ENCODE measurements around the gene VPS37C. TPM values are rescaled to one million over a fixed set of nuclear protein-coding genes. Genes with fewer than 3 reads are reported as not detected.

The VPS37C gene
- total and polyA plus RNA-seq, 10 of the 15 experiments (the other 5 are each of a cell fraction or from before 2014, with no cell fraction given): 0.39 to 16.5 (median 7.8) TPM

DNA sequence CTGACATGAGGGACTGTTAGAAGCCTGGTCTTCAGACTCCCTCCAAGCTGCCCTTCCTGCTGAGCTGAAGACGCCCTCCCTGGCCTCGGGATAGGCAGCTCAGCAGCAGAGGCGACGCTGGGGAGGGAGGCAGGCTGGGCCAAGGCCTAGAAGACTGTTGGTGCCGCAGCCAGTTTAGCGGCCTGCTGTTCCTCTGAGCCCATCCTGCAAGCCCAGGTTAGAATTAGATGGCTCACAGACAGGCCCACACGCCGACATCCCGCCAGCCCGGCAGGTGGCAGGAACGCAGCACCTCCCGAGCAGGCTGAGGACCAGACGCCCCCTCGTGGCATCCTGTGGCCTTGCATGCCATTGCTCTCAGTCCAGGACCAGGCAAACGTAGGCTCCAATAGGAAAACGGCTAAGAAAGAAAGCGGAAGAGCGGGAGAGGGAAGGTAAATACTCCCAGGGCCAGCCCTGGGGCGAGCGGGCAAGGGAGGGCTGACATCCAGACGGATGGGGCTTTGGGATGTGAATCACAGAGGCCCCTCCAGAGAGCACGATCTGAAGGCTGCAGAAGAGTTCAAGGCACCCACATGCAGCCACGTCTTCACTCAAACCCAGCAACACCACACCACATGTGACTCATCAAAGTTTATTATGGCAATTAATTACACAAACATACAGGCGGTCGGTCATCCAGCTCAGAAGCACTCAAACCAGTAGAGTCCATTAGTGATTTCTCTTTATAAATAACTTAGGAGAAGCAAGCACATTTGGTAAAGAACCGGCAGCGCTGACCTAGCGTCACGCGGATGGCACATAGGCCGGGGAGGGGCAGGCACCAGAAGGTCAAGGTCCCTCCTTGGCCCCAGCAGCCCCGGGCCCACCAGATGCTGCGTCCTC lies 31.3 kb downstream of the VPS37C start (continued):
- TF ChIP-seq, protein P1, sequence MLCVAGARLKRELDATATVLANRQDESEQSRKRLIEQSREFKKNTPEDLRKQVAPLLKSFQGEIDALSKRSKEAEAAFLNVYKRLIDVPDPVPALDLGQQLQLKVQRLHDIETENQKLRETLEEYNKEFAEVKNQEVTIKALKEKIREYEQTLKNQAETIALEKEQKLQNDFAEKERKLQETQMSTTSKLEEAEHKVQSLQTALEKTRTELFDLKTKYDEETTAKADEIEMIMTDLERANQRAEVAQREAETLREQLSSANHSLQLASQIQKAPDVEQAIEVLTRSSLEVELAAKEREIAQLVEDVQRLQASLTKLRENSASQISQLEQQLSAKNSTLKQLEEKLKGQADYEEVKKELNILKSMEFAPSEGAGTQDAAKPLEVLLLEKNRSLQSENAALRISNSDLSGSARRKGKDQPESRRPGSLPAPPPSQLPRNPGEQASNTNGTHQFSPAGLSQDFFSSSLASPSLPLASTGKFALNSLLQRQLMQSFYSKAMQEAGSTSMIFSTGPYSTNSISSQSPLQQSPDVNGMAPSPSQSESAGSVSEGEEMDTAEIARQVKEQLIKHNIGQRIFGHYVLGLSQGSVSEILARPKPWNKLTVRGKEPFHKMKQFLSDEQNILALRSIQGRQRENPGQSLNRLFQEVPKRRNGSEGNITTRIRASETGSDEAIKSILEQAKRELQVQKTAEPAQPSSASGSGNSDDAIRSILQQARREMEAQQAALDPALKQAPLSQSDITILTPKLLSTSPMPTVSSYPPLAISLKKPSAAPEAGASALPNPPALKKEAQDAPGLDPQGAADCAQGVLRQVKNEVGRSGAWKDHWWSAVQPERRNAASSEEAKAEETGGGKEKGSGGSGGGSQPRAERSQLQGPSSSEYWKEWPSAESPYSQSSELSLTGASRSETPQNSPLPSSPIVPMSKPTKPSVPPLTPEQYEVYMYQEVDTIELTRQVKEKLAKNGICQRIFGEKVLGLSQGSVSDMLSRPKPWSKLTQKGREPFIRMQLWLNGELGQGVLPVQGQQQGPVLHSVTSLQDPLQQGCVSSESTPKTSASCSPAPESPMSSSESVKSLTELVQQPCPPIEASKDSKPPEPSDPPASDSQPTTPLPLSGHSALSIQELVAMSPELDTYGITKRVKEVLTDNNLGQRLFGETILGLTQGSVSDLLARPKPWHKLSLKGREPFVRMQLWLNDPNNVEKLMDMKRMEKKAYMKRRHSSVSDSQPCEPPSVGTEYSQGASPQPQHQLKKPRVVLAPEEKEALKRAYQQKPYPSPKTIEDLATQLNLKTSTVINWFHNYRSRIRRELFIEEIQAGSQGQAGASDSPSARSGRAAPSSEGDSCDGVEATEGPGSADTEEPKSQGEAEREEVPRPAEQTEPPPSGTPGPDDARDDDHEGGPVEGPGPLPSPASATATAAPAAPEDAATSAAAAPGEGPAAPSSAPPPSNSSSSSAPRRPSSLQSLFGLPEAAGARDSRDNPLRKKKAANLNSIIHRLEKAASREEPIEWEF (IDR thresholded peaks at IDR 0.05; ENCODE audit: insufficient replicate concordance, low read depth, low read length): no peak
- TF ChIP-seq WRNIP1 (IDR thresholded peaks at IDR 0.05; ENCODE audit: borderline replicate concordance, low read depth, low read length) (no peak), IKZF2 (IDR thresholded peaks at IDR 0.05) (peak; percentile 36 to 45; a peak in 1 of 4 replicates), POU2F2 (IDR thresholded peaks at IDR 0.05; ENCODE audit: borderline replicate concordance, low read depth, low read length) (peak; percentile 91), ELK1 (IDR thresholded peaks at IDR 0.05; ENCODE audit: low read depth, low read length) (0 out of 2 replicates have a peak, but pooled peaks have one; percentile 10), MYB (IDR thresholded peaks at IDR 0.05; ENCODE audit: borderline replicate concordance, low read depth, low read length) (no peak), SMARCA5 (IDR thresholded peaks at IDR 0.05) (peak; percentile 97), ASH2L (IDR thresholded peaks at IDR 0.05; ENCODE audit: borderline replicate concordance, low read depth) (no peak), IRF4 (IDR thresholded peaks at IDR 0.05; ENCODE audit: low read depth, low read length) (0 out of 2 replicates have a peak, but pooled peaks have one; percentile 62), NFYA (IDR thresholded peaks at IDR 0.05; ENCODE audit: borderline replicate concordance, low read depth, low read length) (no peak), RAD51 (IDR thresholded peaks at IDR 0.05) (no peak), SMC3 (IDR thresholded peaks at IDR 0.05; ENCODE audit: borderline replicate concordance, low read length) (peak; percentile 100), TCF3 (IDR thresholded peaks at IDR 0.05; ENCODE audit: borderline replicate concordance, insufficient read depth, low read depth, low read length) (peak; percentile 55; the same call in 1 of the 2 replicates), NBN (IDR thresholded peaks at IDR 0.05) (peak; percentile 69), PAX5 (IDR thresholded peaks at IDR 0.05; ENCODE audit: borderline replicate concordance, low read depth, low read length) (0 out of 2 replicates have a peak, but pooled peaks have one; percentile 36), RCOR1 (conservative IDR thresholded peaks at IDR 0.05; ENCODE audit: low read depth, low read length) (no peak), KLF5 (IDR thresholded peaks at IDR 0.05; ENCODE audit: partially characterized antibody) (peak; percentile 38), RUNX3 (IDR thresholded peaks at IDR 0.05; ENCODE audit: low read length) (no peak), TAF1 (IDR thresholded peaks at IDR 0.05; ENCODE audit: borderline replicate concordance, low read depth, low read length) (0 out of 2 replicates have a peak, but pooled peaks have one; percentile 27), BCL3 (IDR thresholded peaks at IDR 0.05; ENCODE audit: borderline replicate concordance, insufficient read depth, low read depth, low read length, poor library complexity, severe bottlenecking) (peak; percentile 71)
- TF ChIP-seq, protein P2, sequence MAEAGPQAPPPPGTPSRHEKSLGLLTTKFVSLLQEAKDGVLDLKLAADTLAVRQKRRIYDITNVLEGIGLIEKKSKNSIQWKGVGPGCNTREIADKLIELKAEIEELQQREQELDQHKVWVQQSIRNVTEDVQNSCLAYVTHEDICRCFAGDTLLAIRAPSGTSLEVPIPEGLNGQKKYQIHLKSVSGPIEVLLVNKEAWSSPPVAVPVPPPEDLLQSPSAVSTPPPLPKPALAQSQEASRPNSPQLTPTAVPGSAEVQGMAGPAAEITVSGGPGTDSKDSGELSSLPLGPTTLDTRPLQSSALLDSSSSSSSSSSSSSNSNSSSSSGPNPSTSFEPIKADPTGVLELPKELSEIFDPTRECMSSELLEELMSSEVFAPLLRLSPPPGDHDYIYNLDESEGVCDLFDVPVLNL (IDR thresholded peaks at IDR 0.05; ENCODE audit: low read depth, low read length): no peak

All from GM12878 (cell line).